GM12891 (cell line): ENCODE data around the gene NEMF.
"Not testable (repeated sequence)": the region's sequence is repeated elsewhere in the genome, so short reads cannot be mapped to it uniquely, and the experiment has no call there.

Source experiments
- PAX5 ChIP-seq: IDR thresholded peaks from 2 replicates; pipeline ENCODE4 v1.6.1; 2011; ENCODE audit warnings: low read length, moderate library complexity, mild to moderate bottlenecking; ENCODE audit not compliant: insufficient read depth, severe bottlenecking
- POLR2A ChIP-seq: IDR thresholded peaks from 2 replicates; pipeline ENCODE4 v1.6.1; 2011; ENCODE audit warnings: low read depth, low read length, control low read depth
- POLR2AphosphoS5 ChIP-seq: IDR thresholded peaks from 2 replicates; pipeline ENCODE4 v1.6.1; 2011; ENCODE audit warnings: low read depth, low read length, control low read depth
- SPI1 ChIP-seq: IDR thresholded peaks from 2 replicates; pipeline ENCODE4 v1.6.1; 2011; ENCODE audit warnings: low read depth, low read length, control low read depth
- TAF1 ChIP-seq: IDR thresholded peaks from 2 replicates; pipeline ENCODE4 v1.6.1; 2011; ENCODE audit warnings: low read depth, low read length, control low read depth

- not testable (repeated sequence) for TF ChIP-seq POLR2AphosphoS5, POLR2A, TAF1, SPI1, PAX5
Measured at GRCh38 chr14:49735669-49736068, 116.9 kb downstream of the NEMF start.
